Measurements from ENCODE around the gene MARCKSL1. TPM values are rescaled to one million over a fixed set of nuclear protein-coding genes. Genes with fewer than 3 reads are reported as not detected.

The MARCKSL1 gene
- total RNA-seq, 1 experiment from 2014 or later = 457 TPM

DNA sequence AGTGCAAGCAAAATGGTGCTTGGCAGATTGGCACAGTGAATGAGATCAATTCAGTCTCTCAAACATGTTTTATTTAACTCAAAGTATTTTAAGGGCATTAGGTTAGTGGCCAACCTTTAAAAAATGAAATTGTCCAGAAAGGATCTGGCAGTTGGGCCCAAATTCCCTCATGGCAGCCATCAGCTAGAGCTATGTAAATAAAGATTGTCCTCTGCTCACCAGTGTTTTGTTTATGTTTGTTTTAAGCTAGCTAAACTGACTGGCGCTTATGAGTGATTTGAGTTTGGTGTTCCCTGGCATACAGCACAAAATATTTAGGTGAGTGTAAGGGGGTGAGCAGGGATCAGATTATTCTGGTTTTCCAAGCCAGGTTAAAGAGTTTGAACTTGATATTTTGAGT lies 26.1 kb downstream of the MARCKSL1 start:
- Histone ChIP-seq H3K18ac (ENCODE audit: insufficient read length, low read depth, low read length) (no peak overlapping the region), H2BK20ac (ENCODE audit: low read depth, low read length, poor library complexity, severe bottlenecking) (no peak overlapping the region), H3K9ac (ENCODE audit: extremely low read depth, insufficient read length, low read length) (no peak overlapping the region), H3K27ac (ENCODE audit: insufficient read length, low read depth, low read length) (no peak overlapping the region), H3K4me1 (ENCODE audit: insufficient read depth, low read length) (no peaks in the 10 kb centered on the region), H2BK120ac (ENCODE audit: low read depth, low read length, poor library complexity, severe bottlenecking) (no peak overlapping the region), H2BK5ac (ENCODE audit: insufficient read length, low read length) (no peak overlapping the region), H4K8ac (replicated peaks; ENCODE audit: insufficient read length, low read depth, low read length) (no peak overlapping the region), H4K91ac (ENCODE audit: insufficient read length, low read depth, low read length) (no peak overlapping the region), H3K79me1 (ENCODE audit: insufficient read depth, low read depth, low read length, poor library complexity, severe bottlenecking) (no peaks in the 10 kb centered on the region), H2AK5ac (ENCODE audit: insufficient read length, low read length) (no peak overlapping the region), H3K23ac (ENCODE audit: insufficient read length, low read depth, low read length) (no peak overlapping the region), H3K23me2 (ENCODE audit: insufficient read length, low read depth, low read length, poor library complexity, severe bottlenecking) (no peaks in the 10 kb centered on the region), H3K27me3 (ENCODE audit: insufficient read depth, low read length) (no peaks in the 10 kb centered on the region), H3K56ac (ENCODE audit: insufficient read length, low read depth, low read length) (no peak overlapping the region), H3K4me2 (ENCODE audit: insufficient read depth, insufficient read length, low read length) (no peak overlapping the region), H2BK15ac (ENCODE audit: low read depth, low read length) (no peak overlapping the region), H3K9me3 (ENCODE audit: control insufficient read depth, low read depth, low read length) (no peaks in the 10 kb centered on the region), H4K20me1 (ENCODE audit: control insufficient read depth, insufficient read depth, insufficient read length) (no peaks in the 10 kb centered on the region), H4K5ac (ENCODE audit: insufficient read length, low read depth, low read length) (no peak overlapping the region), H2AFZ (ENCODE audit: low read length) (no peak overlapping the region), H3K4ac (ENCODE audit: low read depth, low read length) (no peak overlapping the region), H2BK12ac (ENCODE audit: insufficient read length, low read depth, low read length) (no peak overlapping the region), H3K79me2 (ENCODE audit: insufficient read depth, low read length) (peaks cover 4% of the 10 kb centered on the region; the same call in 1 of the 2 replicates), H3T11ph (ENCODE audit: low read length) (no peak overlapping the region), H3K14ac (ENCODE audit: insufficient read depth, low read length) (no peak overlapping the region)
- TF ChIP-seq, protein P1, sequence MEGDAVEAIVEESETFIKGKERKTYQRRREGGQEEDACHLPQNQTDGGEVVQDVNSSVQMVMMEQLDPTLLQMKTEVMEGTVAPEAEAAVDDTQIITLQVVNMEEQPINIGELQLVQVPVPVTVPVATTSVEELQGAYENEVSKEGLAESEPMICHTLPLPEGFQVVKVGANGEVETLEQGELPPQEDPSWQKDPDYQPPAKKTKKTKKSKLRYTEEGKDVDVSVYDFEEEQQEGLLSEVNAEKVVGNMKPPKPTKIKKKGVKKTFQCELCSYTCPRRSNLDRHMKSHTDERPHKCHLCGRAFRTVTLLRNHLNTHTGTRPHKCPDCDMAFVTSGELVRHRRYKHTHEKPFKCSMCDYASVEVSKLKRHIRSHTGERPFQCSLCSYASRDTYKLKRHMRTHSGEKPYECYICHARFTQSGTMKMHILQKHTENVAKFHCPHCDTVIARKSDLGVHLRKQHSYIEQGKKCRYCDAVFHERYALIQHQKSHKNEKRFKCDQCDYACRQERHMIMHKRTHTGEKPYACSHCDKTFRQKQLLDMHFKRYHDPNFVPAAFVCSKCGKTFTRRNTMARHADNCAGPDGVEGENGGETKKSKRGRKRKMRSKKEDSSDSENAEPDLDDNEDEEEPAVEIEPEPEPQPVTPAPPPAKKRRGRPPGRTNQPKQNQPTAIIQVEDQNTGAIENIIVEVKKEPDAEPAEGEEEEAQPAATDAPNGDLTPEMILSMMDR (conservative IDR thresholded peaks at IDR 0.05) = no peak
- WGBS (ENCODE audit: extremely low coverage, insufficient read length, low lambda C conversion rate) = no CpG with 5 or more reads among the region's 1 CpG
- peak overlapping the region in 2 of 3 experiments; percentile 38 to 87; a peak in 3 of 7 replicates for H3K27ac Mint-ChIP-seq
- no peaks in the 10 kb centered on the region for H3K27me3 Mint-ChIP-seq (ENCODE audit: low read depth)
- DNase-seq = no peak
- peaks cover 3 to 6% of the 10 kb centered on the region in 2 experiments; a peak in 1 of 4 replicates for H3K4me1 Mint-ChIP-seq
- H3K4me3 Mint-ChIP-seq = no peak overlapping the region
- H3K36me3 Mint-ChIP-seq (ENCODE audit: insufficient read depth in 1 of 3, low read depth in 3 of 3) = peaks cover 10 to 32% (median 12%) of the 10 kb centered on the region in 3 experiments; a peak in 6 of 7 replicates
- peaks cover 0 to 6% of the 10 kb centered on the region in 2 experiments; a peak in 3 of 5 replicates for H3K9me3 Mint-ChIP-seq

All from H9 (cell line).